Hair follicle dermal papilla cell (primary cell): Measurements from ENCODE around the gene MPZ. TPM values are rescaled to one million over a fixed set of nuclear protein-coding genes. Genes with fewer than 3 reads are reported as not detected.

ENCODE experiments used
- total RNA-seq: library from RNA; depleted of rRNA; stranded (reverse); fragments of >200 nt; gene quantifications from 2 replicates; pipeline ENCODE4 v1.2.3, GENCODE V29; 2012

MPZ gene
- 0.32 and 0.49 TPM in 2 replicates for total RNA-seq

DNA sequence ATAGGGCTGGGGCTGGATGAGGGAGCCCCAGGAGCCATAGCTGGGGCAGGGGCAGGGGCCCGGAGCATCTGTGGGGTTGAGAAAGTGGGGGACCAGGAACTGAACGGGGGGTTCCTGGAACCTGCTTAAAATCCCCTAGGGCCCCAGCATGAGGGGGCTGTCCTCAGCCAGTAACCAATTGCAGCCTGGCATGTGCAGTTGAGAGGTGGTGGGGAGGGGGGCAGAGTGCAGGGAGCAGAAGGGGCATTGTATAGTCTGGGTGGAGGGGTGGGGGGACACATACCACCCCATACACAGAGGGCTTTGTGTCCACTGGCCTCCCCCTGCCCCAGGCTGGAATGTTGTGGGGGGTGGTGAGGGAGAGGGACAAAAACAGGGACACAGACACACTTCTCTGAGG lies at the start of gene MPZ:
MPZ (minus strand) TSS at position 101 of the 400 bp plus-strand sequence; CDS start at position 38, 63 bp downstream.

DNA sequence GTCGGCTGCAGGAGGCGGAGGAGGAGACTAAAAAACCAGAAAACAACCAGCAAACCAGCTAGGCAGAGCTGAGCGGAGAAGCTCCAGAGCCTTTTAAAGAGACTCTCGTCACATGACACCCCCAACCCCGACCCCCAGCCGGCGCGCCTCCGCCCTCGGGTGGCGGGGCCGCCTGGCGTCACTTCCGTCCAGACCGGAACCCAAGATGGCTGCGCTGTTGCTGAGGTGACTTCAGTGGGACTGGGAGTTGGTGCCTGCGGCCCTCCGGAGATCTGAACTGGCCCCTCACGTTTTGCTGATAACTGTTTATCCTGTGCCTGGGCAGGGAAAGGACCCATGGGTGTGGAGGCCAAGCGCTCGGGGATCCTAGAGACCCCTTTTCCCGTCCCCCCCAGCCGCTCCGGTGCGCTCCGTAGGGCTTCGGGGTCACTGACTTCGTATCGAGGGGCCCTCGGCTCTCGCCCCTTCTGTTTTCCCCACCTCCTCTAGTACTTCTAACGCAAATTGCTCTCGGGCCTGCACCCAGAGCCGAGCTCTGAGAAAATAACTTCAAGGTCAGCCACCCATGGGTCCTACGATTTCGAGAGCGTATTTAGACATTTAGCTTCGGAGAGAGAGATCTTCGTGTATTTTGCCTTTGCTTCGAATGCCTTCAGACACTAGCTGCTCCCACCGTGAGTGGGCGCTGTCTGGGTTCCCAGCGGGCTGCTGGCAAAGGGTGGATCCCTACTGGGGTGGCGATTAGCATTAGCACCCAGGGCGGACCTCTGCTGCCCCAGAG lies 4.6 kb upstream of the MPZ start, which contains the start of gene SDHC:
SDHC (plus strand) TSS at position 181 of the 781 bp plus-strand sequence; CDS start at position 206, 25 bp downstream.

DNA sequence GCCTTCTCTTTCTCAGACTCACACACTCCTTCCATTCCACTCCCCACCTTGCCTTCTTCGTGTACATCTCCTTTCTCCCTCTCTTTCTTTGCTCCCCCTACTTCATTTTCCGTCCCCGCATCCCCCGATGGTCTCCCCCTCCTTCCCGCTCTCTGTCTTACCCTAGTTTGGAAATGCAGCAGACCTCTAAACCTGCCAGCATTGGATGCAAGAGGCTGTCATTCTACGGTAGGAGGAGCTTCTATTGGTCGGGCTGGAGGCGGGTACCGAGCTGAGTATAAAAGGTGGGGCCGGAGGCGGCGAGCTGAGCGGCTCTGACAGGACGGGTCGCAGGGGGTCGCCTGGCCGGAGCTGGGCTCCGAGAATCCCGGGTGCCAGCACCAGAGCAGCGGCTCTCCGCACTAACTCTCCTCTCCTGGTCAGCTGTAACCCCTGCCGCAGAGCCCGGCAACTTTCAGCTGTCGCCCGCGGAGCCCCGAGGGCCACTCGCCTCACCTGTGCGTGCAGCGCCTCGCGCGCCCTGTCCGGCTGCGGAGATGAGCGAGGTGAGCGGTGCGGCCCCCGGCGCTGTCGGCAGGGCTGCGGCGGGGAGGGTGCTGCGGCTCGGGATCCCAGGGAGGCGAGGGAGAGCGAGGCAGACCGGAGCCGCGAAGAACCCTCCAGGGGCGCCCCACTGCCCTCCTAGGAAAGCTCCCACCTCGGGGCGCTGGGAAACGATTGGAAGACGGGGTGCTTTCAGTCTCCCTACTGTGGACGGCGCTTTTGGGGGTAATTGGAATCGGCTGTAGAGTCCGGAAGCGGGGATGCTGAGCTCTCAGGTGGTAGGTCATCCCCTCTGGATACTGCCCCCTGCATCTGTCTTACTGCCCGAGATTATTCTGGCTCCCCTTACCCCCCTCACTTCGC lies 51.1 kb downstream of the MPZ start, which contains the start of gene PCP4L1:
PCP4L1 (plus strand) TSS at position 307 of the 906 bp plus-strand sequence; CDS start at position 537, 230 bp downstream.

Other genes with a start within 250 kb of the MPZ start
- not detected in 2 replicates for gene ARHGAP30, start 240.1 kb downstream of the MPZ start, total RNA-seq
- gene NECTIN4, start 220.4 kb downstream of the MPZ start, total RNA-seq, result 0.12 and 0.49 TPM in 2 replicates
- gene KLHDC9, start 211.6 kb downstream of the MPZ start, total RNA-seq, result 0.65 and 2.2 TPM in 2 replicates
- gene PFDN2, start 191.9 kb downstream of the MPZ start, total RNA-seq, result 10.7 and 14.1 TPM in 2 replicates
- gene NIT1, start 191.9 kb downstream of the MPZ start, total RNA-seq, result 29.9 and 32.1 TPM in 2 replicates
- 42.4 and 47.7 TPM in 2 replicates for gene DEDD, start 177.3 kb downstream of the MPZ start, total RNA-seq
- gene UFC1, start 156.0 kb downstream of the MPZ start, total RNA-seq, result 56.3 and 58.4 TPM in 2 replicates
- gene USP21, start 150.5 kb downstream of the MPZ start, total RNA-seq, result 7.9 and 10.1 TPM in 2 replicates
- gene PPOX, start 143.5 kb downstream of the MPZ start, total RNA-seq, result 7.6 and 8.6 TPM in 2 replicates
- 18.2 and 22.4 TPM in 2 replicates for gene B4GALT3, start 132.5 kb downstream of the MPZ start, total RNA-seq
- 15.5 and 21.4 TPM in 2 replicates for gene ADAMTS4, start 110.9 kb downstream of the MPZ start, total RNA-seq
- 80.5 and 94.1 TPM in 2 replicates for gene NDUFS2, start 107.6 kb downstream of the MPZ start, total RNA-seq
- gene FCER1G, start 94.7 kb downstream of the MPZ start, total RNA-seq, result 0.97 TPM in 1 of 2 replicates, not detected in the other
- not detected in 2 replicates for gene APOA2, start 86.3 kb downstream of the MPZ start, total RNA-seq
- 13.3 and 13.5 TPM in 2 replicates for gene TOMM40L, start 83.9 kb downstream of the MPZ start, total RNA-seq
- gene NR1I3, start 71.8 kb downstream of the MPZ start, total RNA-seq, result not detected in 2 replicates
- gene PCP4L1, start 51.2 kb downstream of the MPZ start, total RNA-seq, result not detected in 2 replicates
- 24.7 and 63.3 TPM in 2 replicates for gene SDHC, start 4.4 kb upstream of the MPZ start, total RNA-seq
- not detected in 2 replicates for gene CFAP126, start 57.9 kb upstream of the MPZ start, total RNA-seq
- not detected in 2 replicates for gene FCGR2A, start 195.5 kb upstream of the MPZ start, total RNA-seq
- gene HSPA6, start 214.6 kb upstream of the MPZ start, total RNA-seq, result under 0.01 TPM in 1 of 2 replicates, not detected in the other
- gene FCGR3A, start 239.8 kb upstream of the MPZ start, total RNA-seq, result not detected in 2 replicates